GM13977 (cell line): ENCODE data around the gene MEGF11.

Source experiments
- DNase-seq: peaks from one replicate; pipeline ENCODE4 v3.0.0; 2012; ENCODE audit warnings: low spot score
- in situ Hi-C: fragments of 300-500 bp; cut with MboI; formaldehyde crosslinking; loops from one replicate; pipeline ENCODE4 v1.12.0; 2022; ENCODE audit warnings: low sequenced_read_pairs, low pct_unique_long_range_greater_than_20kb, mixed read lengths, inconsistent platforms; ENCODE audit not compliant: unreplicated experiment
- TF ChIP-seq, protein P1 (sequence below): IDR thresholded peaks from 2 replicates; pipeline ENCODE4 v1.5.1; 2012; ENCODE audit warnings: mild to moderate bottlenecking, control low read depth; ENCODE audit not compliant: insufficient read depth; ENCODE audit errors: extremely low read depth, missing control alignments

Gene MEGF11

DNA sequence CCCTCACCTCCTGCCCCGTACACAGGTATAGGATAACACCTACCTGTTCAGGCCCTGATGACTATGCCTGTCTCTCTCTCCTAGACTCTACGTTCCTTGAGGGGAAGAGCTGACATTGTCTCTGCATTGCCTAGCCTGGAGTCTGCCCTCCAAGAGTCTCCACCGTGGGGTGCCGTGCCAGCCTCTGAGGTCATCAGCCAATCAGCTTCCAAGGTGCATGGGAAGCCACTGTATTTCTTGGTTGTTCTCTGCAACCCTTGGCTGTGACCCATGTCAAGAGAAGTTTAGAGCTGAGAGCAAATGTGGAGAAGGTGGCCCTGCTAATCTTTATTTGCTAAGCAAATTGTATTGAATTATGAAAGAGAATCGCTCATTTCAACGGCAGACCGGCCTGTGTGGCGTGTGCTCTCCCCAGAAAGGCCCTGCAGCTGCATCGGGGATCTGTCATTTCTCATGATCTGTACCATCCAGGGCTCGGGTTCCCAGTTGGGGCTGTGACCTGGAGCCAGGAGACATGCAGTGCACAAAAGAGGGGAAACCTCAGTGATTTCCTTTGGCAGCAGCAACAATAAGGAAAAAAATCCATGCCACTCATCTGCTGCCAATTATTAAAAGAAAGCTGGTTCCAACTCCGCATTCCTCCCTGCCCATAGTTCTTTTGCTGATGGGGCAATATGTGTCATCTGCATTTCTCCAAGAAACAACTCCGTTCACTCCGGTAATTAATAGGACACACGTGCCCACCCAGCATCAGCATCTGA lies 182.2 kb downstream of the MEGF11 start:
- DNase-seq = no peak

DNA sequence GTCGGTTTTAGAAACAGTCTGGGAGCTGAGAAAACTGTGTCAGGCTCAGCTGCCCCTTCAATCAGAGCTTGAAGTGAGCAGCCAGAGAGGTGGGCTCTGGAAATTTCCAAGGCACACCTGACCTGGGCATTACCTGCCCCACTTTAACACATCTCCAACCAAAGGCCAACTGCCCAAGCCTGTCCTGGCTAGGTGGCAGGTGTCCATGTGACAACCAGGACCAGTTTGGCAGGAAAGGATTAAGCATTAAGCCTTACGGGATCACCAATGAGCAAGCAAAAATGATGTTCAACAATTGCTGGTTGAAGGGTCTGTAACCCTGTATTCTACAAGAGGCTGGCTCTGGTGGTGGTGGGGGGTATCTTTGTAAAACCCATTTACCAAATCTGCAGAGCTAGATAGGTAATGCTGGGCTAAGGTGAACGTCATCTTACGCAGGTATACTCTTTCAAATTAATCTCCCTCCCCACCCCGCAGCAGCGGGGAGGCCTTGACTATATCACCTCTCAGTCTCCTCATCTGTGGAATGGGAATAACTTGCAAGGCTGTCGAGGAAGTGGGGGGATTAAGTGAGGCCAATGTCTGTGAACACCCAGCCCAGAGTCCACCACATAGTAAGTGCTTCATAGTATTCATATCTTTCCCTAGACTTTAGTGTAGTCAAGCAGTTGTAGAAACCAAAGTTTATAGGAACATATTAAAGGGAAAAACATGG lies 183.2 kb downstream of the MEGF11 start:
- no peak for DNase-seq
- in situ Hi-C loops = no loop called here
- TF ChIP-seq, protein P1, sequence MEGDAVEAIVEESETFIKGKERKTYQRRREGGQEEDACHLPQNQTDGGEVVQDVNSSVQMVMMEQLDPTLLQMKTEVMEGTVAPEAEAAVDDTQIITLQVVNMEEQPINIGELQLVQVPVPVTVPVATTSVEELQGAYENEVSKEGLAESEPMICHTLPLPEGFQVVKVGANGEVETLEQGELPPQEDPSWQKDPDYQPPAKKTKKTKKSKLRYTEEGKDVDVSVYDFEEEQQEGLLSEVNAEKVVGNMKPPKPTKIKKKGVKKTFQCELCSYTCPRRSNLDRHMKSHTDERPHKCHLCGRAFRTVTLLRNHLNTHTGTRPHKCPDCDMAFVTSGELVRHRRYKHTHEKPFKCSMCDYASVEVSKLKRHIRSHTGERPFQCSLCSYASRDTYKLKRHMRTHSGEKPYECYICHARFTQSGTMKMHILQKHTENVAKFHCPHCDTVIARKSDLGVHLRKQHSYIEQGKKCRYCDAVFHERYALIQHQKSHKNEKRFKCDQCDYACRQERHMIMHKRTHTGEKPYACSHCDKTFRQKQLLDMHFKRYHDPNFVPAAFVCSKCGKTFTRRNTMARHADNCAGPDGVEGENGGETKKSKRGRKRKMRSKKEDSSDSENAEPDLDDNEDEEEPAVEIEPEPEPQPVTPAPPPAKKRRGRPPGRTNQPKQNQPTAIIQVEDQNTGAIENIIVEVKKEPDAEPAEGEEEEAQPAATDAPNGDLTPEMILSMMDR = no peak

More for the DNA sequence above, 182.2 kb downstream of the MEGF11 start:
- TF ChIP-seq, protein P1 = no peak
- in situ Hi-C loops = no loop called here

DNA sequence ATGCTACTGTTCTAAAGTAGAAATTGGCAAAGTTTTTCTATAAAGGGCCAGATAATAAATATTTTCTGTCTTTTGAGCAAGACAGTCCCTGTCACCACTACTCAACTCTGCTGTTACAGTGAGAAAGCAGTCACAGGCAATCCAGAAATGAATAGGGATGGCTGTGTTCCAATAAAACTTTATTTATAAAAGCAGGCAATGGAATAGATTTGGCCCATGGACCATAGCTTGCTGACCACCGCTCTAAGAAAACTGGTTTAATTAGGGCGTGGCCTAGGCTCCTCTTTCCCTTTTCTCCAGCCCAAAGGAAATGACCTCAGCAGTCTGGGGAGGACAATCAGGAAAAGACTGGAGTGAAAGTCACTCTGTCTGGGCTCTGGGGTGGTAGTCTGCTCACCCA lies 183.8 kb downstream of the MEGF11 start:
- DNase-seq = no peak
- TF ChIP-seq, protein P1 = no peak
- in situ Hi-C loops = no loop called here

DNA sequence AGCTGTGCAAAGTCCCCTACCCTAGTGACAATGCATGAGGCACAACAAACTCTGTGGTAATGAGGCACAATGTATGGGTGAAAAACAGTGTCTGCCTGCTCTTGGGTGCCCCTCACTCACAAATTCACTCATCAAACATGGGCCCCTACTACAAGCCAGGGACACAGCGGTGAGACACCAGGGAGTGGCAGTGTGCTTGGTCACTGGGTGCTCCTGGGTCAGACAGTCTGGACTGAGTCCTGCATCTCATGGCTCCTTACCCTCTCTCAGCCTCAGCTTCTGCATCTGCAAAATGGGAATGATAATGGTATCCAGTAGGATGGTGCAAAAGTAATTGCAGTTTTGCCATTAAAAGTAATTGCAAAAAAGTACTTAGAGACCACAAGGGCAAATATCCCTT lies 184.7 kb downstream of the MEGF11 start:
- no peak for DNase-seq
- in situ Hi-C loops = no loop called here
- TF ChIP-seq, protein P1 = no peak

DNA sequence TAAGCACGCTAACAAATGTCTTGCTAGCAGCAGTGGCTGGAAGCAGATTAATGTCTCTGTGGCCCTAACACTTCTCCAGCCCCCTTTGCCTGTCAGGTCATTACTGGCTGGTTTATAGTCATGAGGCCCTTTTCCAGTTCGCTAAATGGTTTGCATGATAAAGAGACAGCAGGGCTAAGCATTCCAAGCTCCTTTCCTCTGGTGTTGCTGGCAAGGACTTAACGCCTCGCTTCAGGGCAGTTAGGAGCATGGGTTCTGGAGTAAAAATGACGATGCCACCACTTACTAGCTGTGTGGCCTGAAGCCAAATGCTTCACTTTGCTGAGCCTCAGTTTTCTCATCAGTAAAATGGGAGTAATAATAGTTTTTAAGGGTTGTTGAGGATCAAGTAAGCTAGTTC lies 185.9 kb downstream of the MEGF11 start:
- TF ChIP-seq, protein P1 = no peak
- DNase-seq = no peak
- in situ Hi-C loops = no loop called here

DNA sequence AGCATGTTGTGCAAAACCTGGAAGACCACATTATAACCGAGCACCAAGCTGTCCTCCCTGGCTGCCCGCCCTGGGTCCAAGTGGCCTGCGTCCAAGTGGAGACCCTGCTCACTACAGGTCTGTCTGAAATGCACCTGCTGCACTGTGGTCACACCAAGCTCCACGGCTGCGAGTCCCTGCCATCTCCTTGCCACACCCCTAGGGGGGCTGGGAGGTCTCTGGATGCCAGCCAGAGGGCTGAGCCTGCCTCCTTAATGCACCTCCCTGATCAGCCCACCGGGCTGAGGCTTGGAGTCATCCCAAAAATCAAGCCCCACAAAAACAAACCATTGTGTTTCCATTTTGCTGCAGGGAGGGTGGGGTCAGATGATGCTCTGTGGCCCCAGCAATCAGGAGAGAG lies 187.1 kb downstream of the MEGF11 start:
- no peak for DNase-seq
- TF ChIP-seq, protein P1 = no peak

More for the DNA sequence above, 187.1 kb downstream of the MEGF11 start:
- in situ Hi-C loops = no loop called here
